ENCODE results near the gene STAP1. TPM values are rescaled to one million over a fixed set of nuclear protein-coding genes. Genes with fewer than 3 reads are reported as not detected.

Gene STAP1
- total and polyA plus RNA-seq, 2 of the 8 experiments (the other 6 are each of a cell fraction or from before 2014, with no cell fraction given): not detected

DNA sequence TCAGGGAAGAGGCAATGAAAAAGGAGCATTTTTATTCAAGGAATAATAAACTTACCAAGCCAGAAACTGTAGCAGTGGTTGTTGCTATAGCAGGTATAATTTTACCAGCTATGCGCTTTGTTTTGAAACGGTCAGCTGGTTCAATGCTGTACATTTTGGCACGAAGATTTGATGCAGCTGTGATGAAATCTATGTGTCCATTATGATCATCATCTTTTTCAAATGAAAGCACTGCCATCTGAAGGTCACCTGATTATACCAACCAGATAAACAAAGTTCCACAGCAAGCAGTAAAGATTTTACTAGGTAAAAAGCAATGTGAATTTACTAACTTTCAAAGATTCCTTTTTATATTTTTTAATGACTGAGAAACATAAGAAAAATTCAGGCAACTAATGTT is 66.4 kb downstream of the STAP1 start (continued):
- TF ChIP-seq, protein P1, sequence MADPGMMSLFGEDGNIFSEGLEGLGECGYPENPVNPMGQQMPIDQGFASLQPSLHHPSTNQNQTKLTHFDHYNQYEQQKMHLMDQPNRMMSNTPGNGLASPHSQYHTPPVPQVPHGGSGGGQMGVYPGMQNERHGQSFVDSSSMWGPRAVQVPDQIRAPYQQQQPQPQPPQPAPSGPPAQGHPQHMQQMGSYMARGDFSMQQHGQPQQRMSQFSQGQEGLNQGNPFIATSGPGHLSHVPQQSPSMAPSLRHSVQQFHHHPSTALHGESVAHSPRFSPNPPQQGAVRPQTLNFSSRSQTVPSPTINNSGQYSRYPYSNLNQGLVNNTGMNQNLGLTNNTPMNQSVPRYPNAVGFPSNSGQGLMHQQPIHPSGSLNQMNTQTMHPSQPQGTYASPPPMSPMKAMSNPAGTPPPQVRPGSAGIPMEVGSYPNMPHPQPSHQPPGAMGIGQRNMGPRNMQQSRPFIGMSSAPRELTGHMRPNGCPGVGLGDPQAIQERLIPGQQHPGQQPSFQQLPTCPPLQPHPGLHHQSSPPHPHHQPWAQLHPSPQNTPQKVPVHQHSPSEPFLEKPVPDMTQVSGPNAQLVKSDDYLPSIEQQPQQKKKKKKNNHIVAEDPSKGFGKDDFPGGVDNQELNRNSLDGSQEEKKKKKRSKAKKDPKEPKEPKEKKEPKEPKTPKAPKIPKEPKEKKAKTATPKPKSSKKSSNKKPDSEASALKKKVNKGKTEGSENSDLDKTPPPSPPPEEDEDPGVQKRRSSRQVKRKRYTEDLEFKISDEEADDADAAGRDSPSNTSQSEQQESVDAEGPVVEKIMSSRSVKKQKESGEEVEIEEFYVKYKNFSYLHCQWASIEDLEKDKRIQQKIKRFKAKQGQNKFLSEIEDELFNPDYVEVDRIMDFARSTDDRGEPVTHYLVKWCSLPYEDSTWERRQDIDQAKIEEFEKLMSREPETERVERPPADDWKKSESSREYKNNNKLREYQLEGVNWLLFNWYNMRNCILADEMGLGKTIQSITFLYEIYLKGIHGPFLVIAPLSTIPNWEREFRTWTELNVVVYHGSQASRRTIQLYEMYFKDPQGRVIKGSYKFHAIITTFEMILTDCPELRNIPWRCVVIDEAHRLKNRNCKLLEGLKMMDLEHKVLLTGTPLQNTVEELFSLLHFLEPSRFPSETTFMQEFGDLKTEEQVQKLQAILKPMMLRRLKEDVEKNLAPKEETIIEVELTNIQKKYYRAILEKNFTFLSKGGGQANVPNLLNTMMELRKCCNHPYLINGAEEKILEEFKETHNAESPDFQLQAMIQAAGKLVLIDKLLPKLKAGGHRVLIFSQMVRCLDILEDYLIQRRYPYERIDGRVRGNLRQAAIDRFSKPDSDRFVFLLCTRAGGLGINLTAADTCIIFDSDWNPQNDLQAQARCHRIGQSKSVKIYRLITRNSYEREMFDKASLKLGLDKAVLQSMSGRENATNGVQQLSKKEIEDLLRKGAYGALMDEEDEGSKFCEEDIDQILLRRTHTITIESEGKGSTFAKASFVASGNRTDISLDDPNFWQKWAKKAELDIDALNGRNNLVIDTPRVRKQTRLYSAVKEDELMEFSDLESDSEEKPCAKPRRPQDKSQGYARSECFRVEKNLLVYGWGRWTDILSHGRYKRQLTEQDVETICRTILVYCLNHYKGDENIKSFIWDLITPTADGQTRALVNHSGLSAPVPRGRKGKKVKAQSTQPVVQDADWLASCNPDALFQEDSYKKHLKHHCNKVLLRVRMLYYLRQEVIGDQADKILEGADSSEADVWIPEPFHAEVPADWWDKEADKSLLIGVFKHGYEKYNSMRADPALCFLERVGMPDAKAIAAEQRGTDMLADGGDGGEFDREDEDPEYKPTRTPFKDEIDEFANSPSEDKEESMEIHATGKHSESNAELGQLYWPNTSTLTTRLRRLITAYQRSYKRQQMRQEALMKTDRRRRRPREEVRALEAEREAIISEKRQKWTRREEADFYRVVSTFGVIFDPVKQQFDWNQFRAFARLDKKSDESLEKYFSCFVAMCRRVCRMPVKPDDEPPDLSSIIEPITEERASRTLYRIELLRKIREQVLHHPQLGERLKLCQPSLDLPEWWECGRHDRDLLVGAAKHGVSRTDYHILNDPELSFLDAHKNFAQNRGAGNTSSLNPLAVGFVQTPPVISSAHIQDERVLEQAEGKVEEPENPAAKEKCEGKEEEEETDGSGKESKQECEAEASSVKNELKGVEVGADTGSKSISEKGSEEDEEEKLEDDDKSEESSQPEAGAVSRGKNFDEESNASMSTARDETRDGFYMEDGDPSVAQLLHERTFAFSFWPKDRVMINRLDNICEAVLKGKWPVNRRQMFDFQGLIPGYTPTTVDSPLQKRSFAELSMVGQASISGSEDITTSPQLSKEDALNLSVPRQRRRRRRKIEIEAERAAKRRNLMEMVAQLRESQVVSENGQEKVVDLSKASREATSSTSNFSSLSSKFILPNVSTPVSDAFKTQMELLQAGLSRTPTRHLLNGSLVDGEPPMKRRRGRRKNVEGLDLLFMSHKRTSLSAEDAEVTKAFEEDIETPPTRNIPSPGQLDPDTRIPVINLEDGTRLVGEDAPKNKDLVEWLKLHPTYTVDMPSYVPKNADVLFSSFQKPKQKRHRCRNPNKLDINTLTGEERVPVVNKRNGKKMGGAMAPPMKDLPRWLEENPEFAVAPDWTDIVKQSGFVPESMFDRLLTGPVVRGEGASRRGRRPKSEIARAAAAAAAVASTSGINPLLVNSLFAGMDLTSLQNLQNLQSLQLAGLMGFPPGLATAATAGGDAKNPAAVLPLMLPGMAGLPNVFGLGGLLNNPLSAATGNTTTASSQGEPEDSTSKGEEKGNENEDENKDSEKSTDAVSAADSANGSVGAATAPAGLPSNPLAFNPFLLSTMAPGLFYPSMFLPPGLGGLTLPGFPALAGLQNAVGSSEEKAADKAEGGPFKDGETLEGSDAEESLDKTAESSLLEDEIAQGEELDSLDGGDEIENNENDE (IDR thresholded peaks at IDR 0.05; ENCODE audit: insufficient replicate concordance, low read length): no peak
- TF ChIP-seq RFX5 (IDR thresholded peaks at IDR 0.05; ENCODE audit: borderline replicate concordance, low read depth, low read length) (no peak), YY1 (IDR thresholded peaks at IDR 0.05; ENCODE audit: low read depth, low read length) (no peak), KDM1A (IDR thresholded peaks at IDR 0.05; ENCODE audit: borderline replicate concordance, low read length) (no peak), TAF1 (IDR thresholded peaks at IDR 0.05; ENCODE audit: low read depth, low read length) (no peak), BRCA1 (IDR thresholded peaks at IDR 0.05; ENCODE audit: low read depth, low read length) (no peak), KDM4A (IDR thresholded peaks at IDR 0.05; ENCODE audit: low read depth, low read length, severe bottlenecking) (no peak)

Measured in H1 (cell line).